Keratinocyte (primary cell): Measurements from ENCODE around the gene PLEKHN1. TPM values are rescaled to one million over a fixed set of nuclear protein-coding genes. Genes with fewer than 3 reads are reported as not detected.

ENCODE experiments used
- DNase-seq: peaks from one replicate; pipeline ENCODE4 v3.0.0-alpha.2; 2011; ENCODE audit warnings: low read depth, missing footprints, low spot score
- FAIRE-seq: peaks from 2 replicates; lab custom pipeline; 2011; peaks lifted over from hg19 to GRCh38; lab: Jason Lieb, UNC
- H2AFZ ChIP-seq: 2 replicates; pipeline ENCODE4 v1.6.0; 2012; ENCODE audit warnings: low read length, control low read depth, inconsistent platforms; ENCODE audit not compliant: control insufficient read depth
- H3K27ac ChIP-seq: 2 replicates; pipeline ENCODE4 v1.5.1; 2011; ENCODE audit warnings: low read length; ENCODE audit not compliant: control insufficient read depth, insufficient read depth
- H3K27me3 ChIP-seq: 3 replicates; pipeline ENCODE4 v1.6.0; 2011; ENCODE audit warnings: low read length; ENCODE audit not compliant: control insufficient read depth, insufficient read depth; ENCODE audit errors: extremely low read depth
- H3K36me3 ChIP-seq, 2 experiments: 2 replicates in 1 of 2; 3 replicates in 1 of 2; pipeline ENCODE4 v1.5.1; 2011; ENCODE audit warnings: low read length in 2 of 2, mild to moderate bottlenecking in 1 of 2; ENCODE audit not compliant: control insufficient read depth in 2 of 2, insufficient read depth in 2 of 2; ENCODE audit errors: extremely low read depth in 1 of 2
- H3K4me1 ChIP-seq: 3 replicates; pipeline ENCODE4 v1.5.1; 2011; ENCODE audit warnings: low read length; ENCODE audit not compliant: control insufficient read depth, insufficient read depth; ENCODE audit errors: extremely low read depth
- H3K4me2 ChIP-seq: 3 replicates; pipeline ENCODE4 v1.6.0; 2011; ENCODE audit warnings: low read depth, low read length; ENCODE audit not compliant: control insufficient read depth, insufficient read depth; ENCODE audit errors: extremely low read depth
- H3K4me3 ChIP-seq, 3 experiments: fragments of 200-600 bp in 1 of 3; sonication (generic) in 1 of 3; 2 replicates in 2 of 3; 3 replicates in 1 of 3; pipeline ENCODE4 v1.5.1; 2011 to 2016; ENCODE audit warnings: low read length in 3 of 3, mild to moderate bottlenecking in 3 of 3, control low read depth in 2 of 3, inconsistent platforms in 1 of 3, low read depth in 1 of 3, mixed read lengths in 1 of 3, mixed run types in 1 of 3, moderate library complexity in 1 of 3; ENCODE audit not compliant: control insufficient read depth in 2 of 3, insufficient read depth in 2 of 3; ENCODE audit errors: extremely low read depth in 1 of 3
- H3K79me2 ChIP-seq: 2 replicates; pipeline ENCODE4 v1.6.0; 2012; ENCODE audit warnings: low read length; ENCODE audit not compliant: control insufficient read depth, insufficient read depth
- H3K9ac ChIP-seq: 3 replicates; pipeline ENCODE4 v1.6.0; 2011; ENCODE audit warnings: low read length; ENCODE audit not compliant: control insufficient read depth, insufficient read depth; ENCODE audit errors: extremely low read depth
- H3K9me1 ChIP-seq: 3 replicates; pipeline ENCODE4 v1.6.0; 2011; ENCODE audit warnings: low read length; ENCODE audit not compliant: control insufficient read depth, insufficient read depth; ENCODE audit errors: extremely low read depth
- H3K9me3 ChIP-seq: 2 replicates; pipeline ENCODE4 v1.5.1; 2012; ENCODE audit warnings: low read depth, low read length; ENCODE audit not compliant: control insufficient read depth
- H4K20me1 ChIP-seq: 3 replicates; pipeline ENCODE4 v1.6.0; 2011; ENCODE audit warnings: low read length; ENCODE audit not compliant: control insufficient read depth, insufficient read depth; ENCODE audit errors: extremely low read depth
- EZH2 ChIP-seq: IDR thresholded peaks from one replicate; pipeline ENCODE4 v1.6.1; 2012; ENCODE audit warnings: inconsistent platforms, mild to moderate bottlenecking, low read length, moderate library complexity
- dilution Hi-C: fragments of 300-500 bp; cut with MboI; formaldehyde crosslinking; loops from one replicate; pipeline ENCODE4 v1.7.0; 2020; ENCODE audit warnings: low sequenced_read_pairs; ENCODE audit not compliant: extremely low pct_ligation_motif_present
- polyA plus RNA-seq, 5 experiments: library from polyadenylated mRNA; depleted of rRNA in 3 of 5; stranded (reverse) in 3 of 5; stranded (forward) in 1 of 5; unstranded in 1 of 5; fragments of >200 nt; gene quantifications; 1 replicate in 1 of 5; 2 replicates in 3 of 5; 3 replicates in 1 of 5; pipeline versions ENCODE4 v1.2.1 to v1.2.3, GENCODE V29; 2011 to 2012; ENCODE audit warnings: missing spikeins in 2 of 5, low read depth in 1 of 5, low replicate concordance in 1 of 5
- TF ChIP-seq, protein P1 (sequence below), 3 experiments: IDR thresholded peaks in 1 of 3; conservative IDR thresholded peaks in 1 of 3; optimal IDR thresholded peaks in 1 of 3; 2 replicates in 2 of 3; 3 replicates in 1 of 3; pipeline versions ENCODE3 to v1.5.1; 2011; ENCODE audit warnings: low read length in 3 of 3, mild to moderate bottlenecking in 3 of 3, moderate library complexity in 2 of 3, control low read depth in 1 of 3, inconsistent platforms in 1 of 3; ENCODE audit not compliant: insufficient read depth in 2 of 3; ENCODE audit errors: extremely low read depth in 1 of 3

The PLEKHN1 gene
- polyA plus RNA-seq, 1 donor (not counting 4 experiments of a cell fraction or from before 2014, with no cell fraction given) = 2.5 TPM

DNA sequence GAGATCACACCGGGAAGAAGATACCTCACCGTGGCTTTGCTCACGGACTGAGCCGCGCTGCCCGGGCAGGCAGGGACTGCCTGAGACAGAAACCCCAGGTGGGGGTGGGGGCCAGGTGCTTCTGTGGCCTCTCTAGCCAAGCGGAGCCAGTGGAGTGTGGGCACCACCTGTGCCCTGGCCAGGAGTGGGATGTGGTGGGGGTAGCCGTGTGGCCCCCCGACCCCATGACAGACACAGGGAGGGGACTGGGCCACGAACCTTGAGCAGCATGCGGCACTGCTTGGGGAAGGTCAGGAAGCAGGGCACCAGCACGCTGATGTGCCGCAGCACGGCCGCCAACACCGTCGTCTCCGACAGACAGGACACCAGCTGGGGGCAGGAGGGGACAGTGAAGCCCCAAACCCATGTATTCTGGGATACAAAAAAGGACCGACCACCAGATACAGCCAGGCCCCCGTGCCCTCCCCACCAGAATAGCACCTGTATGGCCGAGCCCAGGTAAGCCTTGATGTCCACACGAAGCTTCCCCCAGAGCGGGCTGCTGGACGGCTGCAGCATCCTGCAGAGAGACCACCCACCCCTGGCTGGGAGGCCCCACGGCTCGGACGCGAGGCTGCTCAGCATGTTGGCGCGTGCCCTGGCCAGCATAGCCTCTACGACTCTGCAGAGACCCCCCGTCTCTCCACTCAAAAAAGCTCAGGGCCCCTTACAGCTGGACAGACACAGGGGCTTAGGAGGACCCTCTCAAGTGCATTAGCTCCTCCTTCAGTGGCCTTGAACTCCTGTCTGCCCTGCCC lies 12.6 kb upstream of the PLEKHN1 start:
- H3K9me1 ChIP-seq = no peaks in the 10 kb centered on the region
- H2AFZ ChIP-seq = no peak overlapping the region
- H3K4me3 ChIP-seq = no peak overlapping the region
- peaks cover 12% of the 10 kb centered on the region for H4K20me1 ChIP-seq
- dilution Hi-C loops = no loop called here
- FAIRE-seq (no peak), DNase-seq (no peak)
- peaks cover 28% of the 10 kb centered on the region for H3K79me2 ChIP-seq
- no peak overlapping the region for H3K27ac ChIP-seq
- peaks cover 61 to 72% of the 10 kb centered on the region in 2 experiments for H3K36me3 ChIP-seq
- H3K4me1 ChIP-seq = peaks cover 10% of the 10 kb centered on the region
- H3K27me3 ChIP-seq = no peaks in the 10 kb centered on the region
- no peak overlapping the region for H3K4me2 ChIP-seq
- H3K9ac ChIP-seq = no peak overlapping the region
- no peaks in the 10 kb centered on the region for H3K9me3 ChIP-seq
- TF ChIP-seq, protein P1, sequence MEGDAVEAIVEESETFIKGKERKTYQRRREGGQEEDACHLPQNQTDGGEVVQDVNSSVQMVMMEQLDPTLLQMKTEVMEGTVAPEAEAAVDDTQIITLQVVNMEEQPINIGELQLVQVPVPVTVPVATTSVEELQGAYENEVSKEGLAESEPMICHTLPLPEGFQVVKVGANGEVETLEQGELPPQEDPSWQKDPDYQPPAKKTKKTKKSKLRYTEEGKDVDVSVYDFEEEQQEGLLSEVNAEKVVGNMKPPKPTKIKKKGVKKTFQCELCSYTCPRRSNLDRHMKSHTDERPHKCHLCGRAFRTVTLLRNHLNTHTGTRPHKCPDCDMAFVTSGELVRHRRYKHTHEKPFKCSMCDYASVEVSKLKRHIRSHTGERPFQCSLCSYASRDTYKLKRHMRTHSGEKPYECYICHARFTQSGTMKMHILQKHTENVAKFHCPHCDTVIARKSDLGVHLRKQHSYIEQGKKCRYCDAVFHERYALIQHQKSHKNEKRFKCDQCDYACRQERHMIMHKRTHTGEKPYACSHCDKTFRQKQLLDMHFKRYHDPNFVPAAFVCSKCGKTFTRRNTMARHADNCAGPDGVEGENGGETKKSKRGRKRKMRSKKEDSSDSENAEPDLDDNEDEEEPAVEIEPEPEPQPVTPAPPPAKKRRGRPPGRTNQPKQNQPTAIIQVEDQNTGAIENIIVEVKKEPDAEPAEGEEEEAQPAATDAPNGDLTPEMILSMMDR (optimal IDR thresholded peaks at IDR 0.05 in 1 of 3, IDR thresholded peaks at IDR 0.05 in 1 of 3, conservative IDR thresholded peaks at IDR 0.05 in 1 of 3; ENCODE audit: extremely low read depth in 1 of 3, insufficient read depth in 2 of 3, low read length in 3 of 3) = no peak
- no peak for TF ChIP-seq EZH2

DNA sequence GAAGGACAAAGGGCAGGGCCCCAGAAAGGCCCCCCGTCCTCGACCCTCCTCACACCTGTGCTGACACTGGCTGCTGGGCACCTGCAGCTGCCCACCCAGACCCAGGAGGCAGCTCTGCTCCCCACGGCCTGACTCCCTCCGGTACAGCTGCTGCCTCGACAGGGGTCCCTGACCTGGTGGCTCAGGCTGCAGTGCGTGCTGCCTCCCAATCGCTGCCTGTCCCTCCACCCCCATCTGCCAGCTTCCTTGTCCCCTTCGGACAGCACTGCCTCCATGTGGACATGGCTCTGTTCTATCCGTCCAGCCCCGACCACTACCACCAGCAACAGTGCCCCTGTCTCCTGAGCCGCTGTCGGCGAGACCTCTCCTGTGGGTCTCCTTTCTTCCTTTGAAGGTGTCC lies 11.4 kb upstream of the PLEKHN1 start:
- H4K20me1 ChIP-seq = peaks cover 12% of the 10 kb centered on the region
- FAIRE-seq (no peak), DNase-seq (no peak)
- H3K4me3 ChIP-seq = no peak overlapping the region
- H3K4me2 ChIP-seq = no peak overlapping the region
- TF ChIP-seq EZH2 = no peak
- TF ChIP-seq, protein P1 (optimal IDR thresholded peaks at IDR 0.05 in 1 of 3, IDR thresholded peaks at IDR 0.05 in 1 of 3, conservative IDR thresholded peaks at IDR 0.05 in 1 of 3; ENCODE audit: extremely low read depth in 1 of 3, insufficient read depth in 2 of 3, low read length in 3 of 3) = no peak
- H3K9ac ChIP-seq = no peak overlapping the region
- no peaks in the 10 kb centered on the region for H3K9me1 ChIP-seq
- H2AFZ ChIP-seq = no peak overlapping the region
- dilution Hi-C loops = no loop called here
- H3K9me3 ChIP-seq = no peaks in the 10 kb centered on the region
- H3K36me3 ChIP-seq = peaks cover 51 to 64% of the 10 kb centered on the region in 2 experiments
- H3K27ac ChIP-seq = no peak overlapping the region
- H3K27me3 ChIP-seq = peaks cover 5% of the 10 kb centered on the region
- peaks cover 10% of the 10 kb centered on the region for H3K4me1 ChIP-seq
- peaks cover 32% of the 10 kb centered on the region for H3K79me2 ChIP-seq
